Cardiac muscle cell (in vitro differentiated cells and primary cell): ENCODE measurements around the gene GNAL. TPM values are rescaled to one million over a fixed set of nuclear protein-coding genes. Genes with fewer than 3 reads are reported as not detected.

ENCODE experiments used
- DNase-seq, 2 donors: peaks; one replicate each; pipeline versions ENCODE4 v3.0.0 to v3.0.0-alpha.2; 2010 to 2017; ENCODE audit warnings: low read depth in 1 of 2, low spot score in 1 of 2
- H3K27ac ChIP-seq: fragments of 200-600 bp; sonication (generic); 2 replicates; pipeline ENCODE4 v1.5.1; 2016
- H3K27me3 ChIP-seq: fragments of 200-600 bp; sonication (generic); 2 replicates; pipeline ENCODE4 v1.6.0; 2016; ENCODE audit warnings: control low read depth
- H3K36me3 ChIP-seq: fragments of 200-600 bp; sonication (generic); 2 replicates; pipeline ENCODE4 v1.5.1; 2016; ENCODE audit warnings: control low read depth
- H3K4me1 ChIP-seq: fragments of 200-600 bp; sonication (generic); 2 replicates; pipeline ENCODE4 v1.8.1; 2017; ENCODE audit warnings: low read depth, mild to moderate bottlenecking, mixed run types
- H3K4me3 ChIP-seq: fragments of 200-600 bp; sonication (generic); 2 replicates; pipeline ENCODE4 v1.5.1; 2016; ENCODE audit warnings: mild to moderate bottlenecking
- H3K9me3 ChIP-seq: fragments of 200-600 bp; sonication (generic); 2 replicates; pipeline ENCODE4 v1.5.1; 2017; ENCODE audit warnings: low read depth, mild to moderate bottlenecking, control low read depth
- polyA plus RNA-seq: library from polyadenylated mRNA; unstranded; fragments of >200 nt; fragmentation: Nextera tagmentation; extraction: Ambion mirVana; gene quantifications from 2 replicates; pipeline ENCODE4 v1.2.1, GENCODE V29; 2016
- total RNA-seq: library from RNA; depleted of rRNA; stranded (reverse); fragments of >200 nt; gene quantifications from 2 replicates; pipeline ENCODE4 v1.2.3, GENCODE V29; 2016
- TF ChIP-seq, protein P1 (sequence below): IDR thresholded peaks from 2 replicates; pipeline ENCODE4 v1.5.1; 2012; ENCODE audit warnings: low read depth, mild to moderate bottlenecking, low read length

GNAL gene
- total and polyA plus RNA-seq, 2 experiments from 2014 or later, result 10.4 to 10.6 TPM

DNA sequence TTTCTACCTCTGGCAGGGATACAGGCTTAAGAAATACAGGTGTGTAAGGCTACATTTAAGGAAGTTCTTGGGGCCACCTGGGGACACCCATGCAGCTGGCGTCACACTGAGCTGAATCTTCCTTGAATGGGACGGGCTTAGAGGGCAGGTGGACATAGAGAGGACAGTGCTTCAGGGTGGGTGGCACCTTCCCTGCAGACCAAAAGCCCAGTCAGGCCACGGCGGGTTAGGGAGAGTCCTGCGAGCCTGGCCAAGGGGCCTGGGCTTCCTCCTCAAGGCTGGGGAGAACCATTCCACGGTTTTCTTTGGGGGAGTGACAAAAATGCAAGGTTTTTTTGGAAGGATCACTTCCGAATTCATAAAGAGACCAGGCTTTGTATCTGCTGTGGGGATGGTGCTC is 73.4 kb downstream of the GNAL start:
- H3K27me3 ChIP-seq, result no peaks in the 10 kb centered on the region
- TF ChIP-seq, protein P1, sequence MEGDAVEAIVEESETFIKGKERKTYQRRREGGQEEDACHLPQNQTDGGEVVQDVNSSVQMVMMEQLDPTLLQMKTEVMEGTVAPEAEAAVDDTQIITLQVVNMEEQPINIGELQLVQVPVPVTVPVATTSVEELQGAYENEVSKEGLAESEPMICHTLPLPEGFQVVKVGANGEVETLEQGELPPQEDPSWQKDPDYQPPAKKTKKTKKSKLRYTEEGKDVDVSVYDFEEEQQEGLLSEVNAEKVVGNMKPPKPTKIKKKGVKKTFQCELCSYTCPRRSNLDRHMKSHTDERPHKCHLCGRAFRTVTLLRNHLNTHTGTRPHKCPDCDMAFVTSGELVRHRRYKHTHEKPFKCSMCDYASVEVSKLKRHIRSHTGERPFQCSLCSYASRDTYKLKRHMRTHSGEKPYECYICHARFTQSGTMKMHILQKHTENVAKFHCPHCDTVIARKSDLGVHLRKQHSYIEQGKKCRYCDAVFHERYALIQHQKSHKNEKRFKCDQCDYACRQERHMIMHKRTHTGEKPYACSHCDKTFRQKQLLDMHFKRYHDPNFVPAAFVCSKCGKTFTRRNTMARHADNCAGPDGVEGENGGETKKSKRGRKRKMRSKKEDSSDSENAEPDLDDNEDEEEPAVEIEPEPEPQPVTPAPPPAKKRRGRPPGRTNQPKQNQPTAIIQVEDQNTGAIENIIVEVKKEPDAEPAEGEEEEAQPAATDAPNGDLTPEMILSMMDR, result no peak
- H3K4me3 ChIP-seq, result no peak overlapping the region

DNA sequence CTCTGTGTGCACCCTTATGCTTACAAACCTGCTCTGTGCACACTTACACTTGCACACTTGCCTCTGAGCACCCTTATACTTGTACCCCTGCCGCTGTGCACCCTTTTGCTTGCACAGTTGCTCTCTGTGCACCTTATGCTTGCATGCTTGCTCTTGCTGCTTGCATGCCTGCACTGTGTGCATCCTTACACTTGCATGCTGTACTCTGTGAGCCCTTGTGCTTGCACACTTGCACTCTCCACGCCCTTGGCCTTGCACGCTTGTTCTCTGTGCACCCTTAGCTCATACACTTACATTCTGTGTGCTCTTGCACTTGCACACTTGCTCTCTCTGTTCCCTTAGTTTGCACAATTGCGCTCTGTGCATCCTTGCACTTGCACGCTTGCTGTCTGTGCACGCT is 78.3 kb downstream of the GNAL start:
- TF ChIP-seq, protein P1, result no peak
- H3K27me3 ChIP-seq, result no peaks in the 10 kb centered on the region

More for the DNA sequence above, 73.4 kb downstream of the GNAL start:
- Histone ChIP-seq H3K36me3 (no peaks in the 10 kb centered on the region), H3K9me3 (no peaks in the 10 kb centered on the region), H3K27ac (no peak overlapping the region), H3K4me1 (no peaks in the 10 kb centered on the region)
- DNase-seq, result no peak

DNA sequence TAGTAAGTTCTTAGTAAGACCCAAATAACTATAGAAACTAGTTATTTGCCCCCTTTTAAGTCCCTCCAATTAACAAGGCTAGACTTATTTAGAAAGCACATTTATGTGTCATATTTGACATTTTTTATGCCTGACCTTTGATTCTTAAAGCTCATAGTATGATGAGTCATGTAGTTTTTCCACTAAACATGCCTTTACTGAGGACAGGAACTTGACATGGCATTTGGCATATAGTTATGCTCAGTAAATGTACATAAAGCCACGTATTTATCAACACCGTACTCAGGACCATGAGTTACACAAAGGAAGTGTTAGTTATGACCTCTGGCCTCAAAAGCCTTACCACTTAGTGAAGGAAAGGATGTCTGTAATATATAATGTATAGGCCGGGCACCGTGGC is 78.9 kb downstream of the GNAL start:
- H3K9me3 ChIP-seq, result no peaks in the 10 kb centered on the region
- no peak overlapping the region for H3K4me3 ChIP-seq
- no peak overlapping the region for H3K27ac ChIP-seq
- no peaks in the 10 kb centered on the region for H3K27me3 ChIP-seq
- no peaks in the 10 kb centered on the region for H3K36me3 ChIP-seq
- no peaks in the 10 kb centered on the region for H3K4me1 ChIP-seq
- DNase-seq, result peak in 1 of 2 donors; percentile 23
- TF ChIP-seq, protein P1, result no peak

More for the DNA sequence above, 78.3 kb downstream of the GNAL start:
- Histone ChIP-seq H3K9me3 (no peaks in the 10 kb centered on the region), H3K4me1 (no peaks in the 10 kb centered on the region), H3K36me3 (no peaks in the 10 kb centered on the region), H3K4me3 (no peak overlapping the region), H3K27ac (no peak overlapping the region)
- DNase-seq, result no peak

DNA sequence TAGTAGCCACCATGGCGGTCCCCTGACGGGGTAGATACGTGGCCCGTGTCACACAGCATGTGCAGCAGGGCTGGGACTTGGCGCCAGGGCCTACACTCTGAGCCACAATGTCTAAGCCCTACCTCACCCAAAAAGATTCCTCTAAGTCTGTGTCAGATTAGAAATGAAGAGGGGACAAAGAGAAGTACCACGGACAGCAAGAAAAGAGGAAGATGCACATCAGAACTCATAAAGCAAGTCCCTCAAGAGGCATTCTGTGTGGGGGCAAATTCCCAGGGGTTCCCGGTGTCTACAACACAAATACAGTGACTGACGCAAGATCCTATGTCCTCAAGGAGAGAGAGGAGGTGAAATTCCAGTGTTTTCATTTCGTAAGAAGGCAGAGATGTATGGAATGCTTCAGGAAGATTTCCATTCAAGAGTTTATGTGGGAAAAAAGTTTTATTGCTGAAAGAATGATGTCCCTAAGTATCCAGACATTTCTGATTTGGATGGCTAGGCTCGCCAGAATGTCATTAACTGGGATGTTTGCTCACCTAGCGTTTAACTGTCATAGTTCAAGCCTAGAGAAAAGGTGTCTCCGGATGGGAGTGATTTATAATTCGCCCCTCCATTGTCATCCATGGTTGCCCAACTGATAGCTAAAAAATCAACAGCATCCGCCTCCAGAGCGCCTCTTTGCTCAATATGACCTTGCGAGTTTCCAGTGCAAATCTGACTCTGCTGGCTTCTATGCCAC is 86.5 kb downstream of the GNAL start:
- no peak for DNase-seq
- Histone ChIP-seq H3K27me3 (no peaks in the 10 kb centered on the region), H3K4me1 (no peaks in the 10 kb centered on the region), H3K36me3 (no peaks in the 10 kb centered on the region), H3K9me3 (no peaks in the 10 kb centered on the region), H3K27ac (no peak overlapping the region), H3K4me3 (no peak overlapping the region)
- TF ChIP-seq, protein P1, result no peak

DNA sequence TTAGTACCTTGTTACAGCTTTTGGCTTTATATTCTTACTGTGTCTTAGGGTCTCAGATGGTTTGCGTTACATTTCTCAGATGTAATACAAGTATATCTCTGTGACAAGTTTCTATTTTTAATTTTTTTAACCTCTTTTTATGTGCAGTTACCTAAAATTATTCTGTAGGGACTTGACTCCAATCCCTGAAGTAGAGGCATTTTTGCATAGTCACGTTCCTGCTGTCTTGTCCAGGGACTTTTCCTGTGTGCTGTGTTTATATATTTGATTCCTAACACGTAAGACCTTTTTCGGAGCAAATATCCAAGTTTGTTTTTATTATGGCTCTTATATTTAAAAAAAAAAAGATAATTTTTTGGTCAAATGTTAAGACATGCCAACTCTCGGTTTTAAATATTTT is 91.0 kb downstream of the GNAL start:
- no peak for DNase-seq
- Histone ChIP-seq H3K27me3 (no peaks in the 10 kb centered on the region), H3K27ac (no peak overlapping the region), H3K4me1 (no peaks in the 10 kb centered on the region), H3K4me3 (no peak overlapping the region), H3K9me3 (no peaks in the 10 kb centered on the region), H3K36me3 (no peaks in the 10 kb centered on the region)
- TF ChIP-seq, protein P1, result no peak
